Right cardiac atrium (tissue), 5 donors: ENCODE measurements around the gene FAM234A. TPM values are rescaled to one million over a fixed set of nuclear protein-coding genes. Genes with fewer than 3 reads are reported as not detected.

Source experiments
- ATAC-seq, 2 donors: fragments of 200-7000 bp; cut with Tn5 transposase; one replicate each; pipeline versions ENCODE4 v1.8.0 to v1.9.1; 2020; ENCODE audit warnings: moderate library complexity in 2 of 2, mild to moderate bottlenecking in 1 of 2
- DNase-seq, 3 donors: peaks; one replicate each; pipeline ENCODE4 v3.0.0-alpha.2; 2020
- H3K27ac ChIP-seq: one replicate; pipeline ENCODE4 v1.5.1; 2013; ENCODE audit warnings: mild to moderate bottlenecking, low read length, control low read depth, moderate library complexity
- H3K27me3 ChIP-seq: one replicate; pipeline ENCODE4 v1.6.1; 2013; ENCODE audit not compliant: control insufficient read depth, insufficient read depth
- H3K4me1 ChIP-seq: one replicate; pipeline ENCODE4 v1.6.1; 2013; ENCODE audit warnings: low read length; ENCODE audit not compliant: control insufficient read depth, insufficient read depth
- H3K4me3 ChIP-seq: one replicate; pipeline ENCODE4 v1.5.1; 2013; ENCODE audit warnings: low read length, control low read depth
- H3K9me3 ChIP-seq: one replicate; pipeline ENCODE4 v1.6.1; 2013; ENCODE audit warnings: low read length; ENCODE audit not compliant: control insufficient read depth
- WGBS: extraction: QIAGEN DNeasy Blood & Tissue Kit; methylation state at CpG from one replicate; pipeline ENCODE4 v1.1.7; 2013; 5-methylcytosine and 5-hydroxymethylcytosine counted together
- intact Hi-C, 4 donors: fragments of 100-400 bp; cut with DNase I; formaldehyde crosslinking; loops; one replicate each; pipeline versions ENCODE4 v1.11.0 to v1.14.0; 2022 to 2023
- polyA plus RNA-seq: library from polyadenylated mRNA; stranded (reverse); fragments of 200-250 nt; gene quantifications from one replicate; pipeline ENCODE4 v1.2.3, GENCODE V29; 2013
- total RNA-seq, 4 donors: library from RNA; stranded (reverse); fragmentation: NEBNext Ultra II Directional; extraction: Animal tissue kit (Norgen Biotek cat#: 25700); gene quantifications; one replicate each; pipeline ENCODE4 v1.2.1, GENCODE V29; 2021
- donor health status: healthy with polysubstance abuse.
- donor health status: DM: no; HTN: yes; CAD: no.
- donor health status: DM: no; HTN: no; CAD: no.
- donor health status: DM: no; HTN: yes; CAD: no; lungs with severe emphysema.
- donor health status: DM: yes; HTN: yes; CAD: no.

The FAM234A gene
- total and polyA plus RNA-seq, 5 donors = 131 to 171 (median 143) TPM

DNA sequence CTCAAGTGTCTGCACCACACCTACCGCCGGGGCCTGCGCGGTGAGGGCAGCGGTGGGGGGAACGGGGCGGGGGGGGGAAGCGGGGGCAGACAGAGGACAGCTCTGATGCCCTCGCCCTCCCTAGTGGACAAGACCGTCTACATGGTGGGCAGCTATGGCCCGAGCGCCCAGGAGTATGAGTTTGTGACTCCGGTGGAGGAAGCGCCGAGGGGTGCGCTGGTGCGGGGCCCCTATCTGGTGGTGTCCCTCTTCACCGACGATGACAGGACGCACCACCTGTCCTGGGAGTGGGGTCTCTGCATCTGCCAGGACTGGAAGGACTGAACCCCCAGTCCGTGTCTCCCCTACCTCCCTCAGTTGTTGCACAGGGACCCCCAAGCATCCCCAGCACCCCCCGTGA is 47.9 kb downstream of the FAM234A start:
- Histone ChIP-seq H3K4me3 (no peak overlapping the region), H3K27me3 (no peaks in the 10 kb centered on the region), H3K27ac (no peak overlapping the region), H3K4me1 (no peaks in the 10 kb centered on the region), H3K9me3 (no peaks in the 10 kb centered on the region)
- WGBS = 85% methylated on average over 22 of the region's 22 CpGs
- ATAC-seq (no peak), DNase-seq (no peak)
- intact Hi-C loops = no loop called here

DNA sequence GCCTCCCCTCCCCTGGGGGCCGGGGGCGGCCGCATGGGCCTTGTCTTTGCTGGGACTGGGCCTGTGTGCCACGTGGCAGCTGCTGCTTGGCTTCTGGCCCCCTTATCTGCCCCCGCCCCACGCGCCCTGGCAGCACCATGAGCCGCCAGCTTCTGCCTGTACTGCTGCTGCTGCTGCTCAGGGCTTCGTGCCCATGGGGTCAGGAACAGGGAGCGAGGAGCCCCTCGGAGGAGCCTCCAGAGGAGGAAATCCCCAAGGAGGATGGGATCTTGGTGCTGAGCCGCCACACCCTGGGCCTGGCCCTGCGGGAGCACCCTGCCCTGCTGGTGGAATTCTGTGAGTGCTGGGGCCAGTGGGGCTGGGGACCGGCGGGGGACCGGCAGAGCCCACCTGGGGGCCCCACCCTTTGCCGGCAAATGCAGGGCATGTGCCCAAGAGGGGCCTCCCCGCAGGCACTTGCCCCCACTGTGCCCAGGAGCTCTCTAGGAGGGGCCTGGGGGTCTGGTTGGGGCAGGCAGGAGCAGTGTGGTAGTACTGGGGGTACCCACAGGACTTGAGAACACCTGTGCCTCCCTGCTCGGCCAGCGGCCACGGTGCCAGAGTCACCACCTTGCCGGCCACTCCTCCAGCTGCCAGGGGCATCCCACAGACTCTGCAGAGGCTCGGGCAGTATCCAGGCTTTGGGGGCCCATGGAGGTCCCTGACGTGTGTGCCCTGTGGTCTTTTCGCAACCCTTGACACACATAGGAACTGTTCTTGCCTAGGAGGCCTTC is 48.6 kb downstream of the FAM234A start, which contains the start of gene PDIA2:
PDIA2 (plus strand) TSS at position 132 of the 773 bp plus-strand sequence; CDS start at position 138, 6 bp downstream.
- H3K4me3 ChIP-seq = no peak within 1 kb of the TSS
- WGBS = 71% methylated on average over 25 of the region's 25 CpGs
- intact Hi-C loops = no loop called here
- no peak within 1 kb of the TSS for H3K27ac ChIP-seq
- no peaks in the 10 kb centered on the region for H3K4me1 ChIP-seq
- no peaks in the 10 kb centered on the region for H3K9me3 ChIP-seq
- ATAC-seq = no peak
- no peaks in the 10 kb centered on the region for H3K27me3 ChIP-seq
- DNase-seq = no peak

GRCh38 chr16:284204-285120 is 49.8 kb downstream of the FAM234A start:
- H3K4me1 ChIP-seq = no peaks in the 10 kb centered on the region
- 93% methylated on average over 52 of the region's 52 CpGs for WGBS
- ATAC-seq = no peak
- H3K27me3 ChIP-seq = no peaks in the 10 kb centered on the region
- H3K27ac ChIP-seq = no peak overlapping the region
- DNase-seq = no peak
- intact Hi-C loops = no loop called here
- no peak overlapping the region for H3K4me3 ChIP-seq
- no peaks in the 10 kb centered on the region for H3K9me3 ChIP-seq

DNA sequence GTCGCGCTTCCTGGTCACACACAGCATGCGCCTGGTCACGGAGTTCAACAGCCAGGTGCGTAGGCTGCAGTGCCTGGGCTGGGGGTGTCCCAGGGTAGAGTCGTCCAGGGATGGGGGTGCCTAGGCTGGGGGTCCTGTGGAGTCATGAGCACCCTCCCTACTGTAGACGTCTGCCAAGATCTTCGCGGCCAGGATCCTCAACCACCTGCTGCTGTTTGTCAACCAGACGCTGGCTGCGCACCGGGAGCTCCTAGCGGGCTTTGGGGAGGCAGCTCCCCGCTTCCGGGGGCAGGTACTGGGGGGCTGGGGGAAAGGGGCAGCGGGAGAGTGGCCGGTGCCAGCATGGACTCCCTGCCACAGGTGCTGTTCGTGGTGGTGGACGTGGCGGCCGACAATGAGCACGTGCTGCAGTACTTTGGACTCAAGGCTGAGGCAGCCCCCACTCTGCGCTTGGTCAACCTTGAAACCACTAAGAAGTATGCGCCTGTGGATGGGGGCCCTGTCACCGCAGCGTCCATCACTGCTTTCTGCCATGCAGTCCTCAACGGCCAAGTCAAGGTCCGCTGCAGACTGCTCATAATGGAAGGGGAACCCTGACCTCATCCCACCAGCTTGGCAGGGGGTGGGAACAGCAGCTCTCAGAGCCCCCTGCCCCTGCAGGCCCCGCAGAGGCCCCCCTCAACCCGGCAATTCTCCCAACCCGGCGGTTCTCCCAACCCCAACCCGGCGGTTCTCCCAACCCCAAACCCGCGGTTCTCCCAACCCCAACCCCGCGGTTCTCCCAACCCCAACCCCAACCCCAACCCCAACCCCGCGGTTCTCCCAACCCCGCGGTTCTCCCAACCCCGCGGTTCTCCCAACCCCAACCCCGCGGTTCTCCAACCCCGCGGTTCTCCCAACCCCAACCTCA is 50.8 kb downstream of the FAM234A start:
- no peak for ATAC-seq
- Histone ChIP-seq H3K4me3 (no peak overlapping the region), H3K27me3 (no peaks in the 10 kb centered on the region), H3K9me3 (no peaks in the 10 kb centered on the region), H3K4me1 (no peaks in the 10 kb centered on the region), H3K27ac (no peak overlapping the region)
- intact Hi-C loops = no loop called here
- 96% methylated on average over 48 of the region's 48 CpGs for WGBS
- DNase-seq = no peak

DNA sequence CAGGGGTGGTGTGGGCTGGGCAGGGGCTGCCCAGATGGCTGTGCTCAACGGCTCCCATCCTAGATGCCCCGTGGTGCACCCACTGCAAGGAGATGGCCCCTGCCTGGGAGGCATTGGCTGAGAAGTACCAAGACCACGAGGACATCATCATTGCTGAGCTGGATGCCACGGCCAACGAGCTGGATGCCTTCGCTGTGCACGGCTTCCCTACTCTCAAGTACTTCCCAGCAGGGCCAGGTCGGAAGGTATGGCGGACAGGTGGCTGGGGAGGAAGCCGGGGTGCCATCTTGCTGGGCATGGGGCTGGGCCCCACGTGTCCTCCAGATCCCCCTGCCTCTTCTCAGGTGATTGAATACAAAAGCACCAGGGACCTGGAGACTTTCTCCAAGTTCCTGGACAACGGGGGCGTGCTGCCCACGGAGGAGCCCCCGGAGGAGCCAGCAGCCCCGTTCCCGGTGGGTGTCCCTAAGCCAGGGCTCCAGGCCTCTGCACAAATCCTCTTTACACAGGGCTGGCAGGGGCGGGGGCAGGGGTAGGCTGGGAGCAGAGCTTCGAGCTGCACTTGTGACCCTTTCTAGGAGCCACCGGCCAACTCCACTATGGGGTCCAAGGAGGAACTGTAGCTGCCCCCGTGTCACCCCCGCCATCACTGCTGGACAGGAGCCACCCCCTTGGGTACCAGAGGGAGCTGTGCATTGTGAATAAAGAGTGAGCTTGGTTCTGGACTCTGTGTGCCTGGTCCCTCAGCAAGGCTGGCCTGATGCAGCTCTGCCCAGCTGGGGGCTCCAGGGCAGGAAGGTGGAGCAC is 52.1 kb downstream of the FAM234A start:
- WGBS = 91% methylated on average over 22 of the region's 22 CpGs
- ATAC-seq = no peak
- Histone ChIP-seq H3K9me3 (no peaks in the 10 kb centered on the region), H3K4me3 (no peak overlapping the region), H3K27me3 (no peaks in the 10 kb centered on the region), H3K27ac (no peak overlapping the region), H3K4me1 (no peaks in the 10 kb centered on the region)
- intact Hi-C loops = no loop called here
- no peak for DNase-seq

GRCh38 chr16:287298-287811 is 52.7 kb downstream of the FAM234A start:
- Histone ChIP-seq H3K9me3 (no peaks in the 10 kb centered on the region), H3K27me3 (no peaks in the 10 kb centered on the region), H3K4me3 (no peak overlapping the region), H3K4me1 (no peaks in the 10 kb centered on the region), H3K27ac (no peak overlapping the region)
- DNase-seq = no peak
- intact Hi-C loops = no loop called here
- WGBS = 85% methylated on average over 16 of the region's 16 CpGs
- no peak for ATAC-seq

DNA sequence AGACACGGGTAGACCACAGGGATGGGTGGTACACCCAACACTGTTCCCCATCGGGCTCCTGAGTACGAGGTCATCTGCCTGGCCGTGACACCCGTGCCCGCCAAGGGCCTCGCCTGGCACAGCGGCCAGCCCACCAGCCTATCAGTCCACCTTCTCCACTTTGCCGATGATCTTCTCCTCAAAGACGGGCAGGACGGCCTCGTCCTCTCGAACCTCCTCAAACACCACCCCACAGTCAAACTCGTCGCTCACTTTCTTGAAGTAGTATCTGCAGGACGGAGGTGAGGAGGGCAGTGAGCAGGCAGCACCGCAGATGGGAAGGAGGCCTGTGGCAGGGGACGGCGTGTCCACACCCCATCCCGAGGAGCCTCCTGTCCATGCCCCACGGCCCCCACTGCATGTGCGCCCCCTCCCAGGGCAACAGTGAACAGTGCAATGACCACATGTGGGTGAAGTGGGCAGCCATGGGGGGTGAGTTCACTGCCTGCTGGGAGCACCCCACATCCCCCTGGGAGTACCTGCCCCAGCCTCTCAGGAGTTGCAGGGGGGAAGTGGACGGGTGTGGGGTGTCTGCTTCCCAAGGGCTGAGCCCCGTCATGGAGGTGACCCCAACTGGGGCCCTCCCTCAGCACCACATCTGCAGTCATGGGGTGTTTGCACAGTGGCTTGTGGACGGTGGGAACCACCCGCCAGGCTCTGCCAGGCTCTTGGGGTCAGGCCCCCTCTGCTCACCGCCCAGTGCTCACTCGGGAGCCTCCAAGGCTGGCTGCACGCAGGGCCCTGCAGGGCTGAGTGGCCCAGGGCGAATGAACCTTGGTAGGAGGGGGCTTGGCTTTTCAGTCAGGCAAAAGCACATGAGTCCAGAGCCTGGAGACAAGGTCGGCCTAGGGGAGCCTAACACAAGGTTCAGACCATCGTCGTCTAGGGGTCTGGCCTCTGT is 53.6 kb downstream of the FAM234A start:
- intact Hi-C loops = no loop called here
- H3K27ac ChIP-seq = no peak overlapping the region
- ATAC-seq (no peak), DNase-seq (no peak)
- 92% methylated on average over 33 of the region's 33 CpGs for WGBS
- no peaks in the 10 kb centered on the region for H3K4me1 ChIP-seq
- no peak overlapping the region for H3K4me3 ChIP-seq
- no peaks in the 10 kb centered on the region for H3K27me3 ChIP-seq
- no peaks in the 10 kb centered on the region for H3K9me3 ChIP-seq

GRCh38 chr16:289395-289997 is 54.9 kb downstream of the FAM234A start:
- H3K27ac ChIP-seq = no peak overlapping the region
- H3K27me3 ChIP-seq = no peaks in the 10 kb centered on the region
- WGBS = 92% methylated on average over 22 of the region's 22 CpGs
- ATAC-seq (no peak), DNase-seq (no peak)
- H3K9me3 ChIP-seq = no peaks in the 10 kb centered on the region
- intact Hi-C loops = no loop called here
- no peak overlapping the region for H3K4me3 ChIP-seq
- H3K4me1 ChIP-seq = no peaks in the 10 kb centered on the region

DNA sequence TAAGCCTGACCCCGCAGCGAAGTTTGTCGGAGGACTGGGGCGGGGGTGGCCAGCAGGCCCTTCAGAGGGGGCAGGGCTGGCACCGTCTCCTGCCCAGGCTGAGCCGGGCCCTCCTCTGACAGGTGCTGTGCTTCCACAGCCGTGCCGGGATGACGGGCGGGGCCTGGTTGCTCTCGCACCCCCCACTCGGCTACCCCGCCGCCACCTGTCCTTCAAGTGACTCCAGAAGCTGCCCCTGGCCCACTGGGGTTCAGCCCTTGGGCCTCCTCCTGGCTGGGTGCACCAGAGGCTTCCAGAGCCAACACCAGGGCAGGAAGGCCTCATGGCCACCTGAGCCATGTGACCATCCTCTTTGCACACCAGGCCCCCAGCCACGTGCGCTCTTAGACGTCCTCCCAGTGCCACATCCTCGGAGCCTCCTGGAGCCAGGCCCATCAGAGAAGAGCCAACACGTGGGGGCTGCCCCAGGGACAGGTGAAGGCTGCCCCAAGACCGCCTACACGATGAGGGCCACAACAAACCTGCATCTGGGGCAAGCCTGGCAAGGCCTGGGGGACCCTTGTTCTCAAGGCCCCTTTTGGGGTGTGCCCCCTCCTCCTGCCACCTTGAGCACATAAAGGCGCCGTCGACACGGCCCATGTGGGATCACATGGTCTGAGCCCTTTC is 55.5 kb downstream of the FAM234A start:
- no peak overlapping the region for H3K4me3 ChIP-seq
- no peaks in the 10 kb centered on the region for H3K4me1 ChIP-seq
- ATAC-seq = no peak
- no peak overlapping the region for H3K27ac ChIP-seq
- no peaks in the 10 kb centered on the region for H3K27me3 ChIP-seq
- intact Hi-C loops = no loop called here
- 91% methylated on average over 25 of the region's 25 CpGs for WGBS
- DNase-seq = no peak
- no peaks in the 10 kb centered on the region for H3K9me3 ChIP-seq
